Liver (tissue), 9 donors: Measurements from ENCODE around the gene AGBL5. TPM values are rescaled to one million over a fixed set of nuclear protein-coding genes. Genes with fewer than 3 reads are reported as not detected.

Experiments used
- DNase-seq: peaks from one replicate; pipeline ENCODE4 v3.0.0-alpha.2; 2017; ENCODE audit warnings: low spot score
- H3K27ac ChIP-seq, 2 donors: one replicate each; pipeline ENCODE4 v1.7.0; 2013; ENCODE audit warnings: inconsistent platforms in 2 of 2, low read length in 2 of 2, control low read depth in 1 of 2, low read depth in 1 of 2, mild to moderate bottlenecking in 1 of 2
- H3K27me3 ChIP-seq, 4 donors: one replicate each; pipeline versions ENCODE4 v1.6.1 to v1.7.0; 2013; ENCODE audit warnings: low read length in 3 of 4, inconsistent platforms in 1 of 4, mild to moderate bottlenecking in 1 of 4, moderate library complexity in 1 of 4; ENCODE audit not compliant: control insufficient read depth in 4 of 4, insufficient read depth in 4 of 4
- H3K36me3 ChIP-seq, 4 donors: one replicate each; pipeline versions ENCODE4 v1.6.1 to v1.7.0; 2013; ENCODE audit warnings: low read length in 3 of 4, mild to moderate bottlenecking in 3 of 4, low read depth in 1 of 4, moderate library complexity in 1 of 4; ENCODE audit not compliant: control insufficient read depth in 4 of 4, insufficient read depth in 3 of 4
- H3K4me1 ChIP-seq, 4 donors: one replicate each; pipeline versions ENCODE4 v1.6.1 to v1.7.0; 2013; ENCODE audit warnings: low read length in 3 of 4, mild to moderate bottlenecking in 3 of 4, moderate library complexity in 1 of 4; ENCODE audit not compliant: control insufficient read depth in 4 of 4, insufficient read depth in 4 of 4
- H3K4me3 ChIP-seq, 3 donors: one replicate each; pipeline versions ENCODE4 v1.6.1 to v1.7.0; 2013; ENCODE audit warnings: low read length in 3 of 3, control low read depth in 1 of 3, low read depth in 1 of 3, mild to moderate bottlenecking in 1 of 3
- H3K9ac ChIP-seq, 2 donors: one replicate each; pipeline ENCODE4 v1.7.0; 2013; ENCODE audit warnings: low read length in 2 of 2, mild to moderate bottlenecking in 2 of 2, moderate library complexity in 2 of 2, control low read depth in 1 of 2, low read depth in 1 of 2
- H3K9me3 ChIP-seq, 4 donors: one replicate each; pipeline versions ENCODE4 v1.6.1 to v1.7.0; 2013; ENCODE audit warnings: low read length in 3 of 4; ENCODE audit not compliant: control insufficient read depth in 4 of 4
- CTCF ChIP-seq: fragments of 150-350 bp; IDR thresholded peaks from 2 replicates; pipeline ENCODE4 v1.5.1; 2017; ENCODE audit warnings: improper control_type of control experiment, low read depth, low read length; ENCODE audit not compliant: missing input control
- FOXA1 ChIP-seq: IDR thresholded peaks from 2 replicates; pipeline ENCODE4 v1.6.1; 2016; ENCODE audit warnings: antibody characterized with exemption
- FOXA2 ChIP-seq: IDR thresholded peaks from 2 replicates; pipeline ENCODE4 v1.6.1; 2016; ENCODE audit warnings: antibody characterized with exemption
- GABPA ChIP-seq, 2 donors: IDR thresholded peaks in 1 of 2; conservative IDR thresholded peaks in 1 of 2; 2 replicates each; pipeline ENCODE4 v1.6.1; 2016; ENCODE audit warnings: antibody characterized with exemption in 2 of 2, mild to moderate bottlenecking in 1 of 2, moderate library complexity in 1 of 2
- HNF4A ChIP-seq, 2 donors: conservative IDR thresholded peaks; 2 replicates each; pipeline ENCODE4 v1.6.1; 2016; ENCODE audit warnings: antibody characterized with exemption in 2 of 2, mild to moderate bottlenecking in 2 of 2
- HNF4G ChIP-seq: IDR thresholded peaks from 2 replicates; pipeline ENCODE4 v1.6.1; 2016; ENCODE audit warnings: antibody characterized with exemption
- JUND ChIP-seq, 2 donors: IDR thresholded peaks; 2 replicates each; pipeline ENCODE4 v1.6.1; 2016; ENCODE audit warnings: antibody characterized with exemption in 2 of 2
- NR2F2 ChIP-seq: IDR thresholded peaks from 2 replicates; pipeline ENCODE4 v1.6.1; 2016; ENCODE audit warnings: antibody characterized with exemption
- RAD21 ChIP-seq, 2 donors: IDR thresholded peaks; 2 replicates each; pipeline ENCODE4 v1.6.1; 2016; ENCODE audit warnings: antibody characterized with exemption in 2 of 2, mild to moderate bottlenecking in 2 of 2
- REST ChIP-seq: IDR thresholded peaks from 2 replicates; pipeline ENCODE4 v1.6.1; 2016; ENCODE audit warnings: antibody characterized with exemption, mild to moderate bottlenecking
- RXRA ChIP-seq, 2 donors: IDR thresholded peaks; 2 replicates each; pipeline ENCODE4 v1.6.1; 2017 to 2018; ENCODE audit warnings: antibody characterized with exemption in 2 of 2, mild to moderate bottlenecking in 1 of 2
- SP1 ChIP-seq: IDR thresholded peaks from 2 replicates; pipeline ENCODE4 v1.6.1; 2018; ENCODE audit warnings: antibody characterized with exemption, mild to moderate bottlenecking
- TAF1 ChIP-seq: conservative IDR thresholded peaks from 2 replicates; pipeline ENCODE4 v1.6.1; 2016; ENCODE audit warnings: antibody characterized with exemption, mild to moderate bottlenecking
- YY1 ChIP-seq: IDR thresholded peaks from 2 replicates; pipeline ENCODE4 v1.6.1; 2016; ENCODE audit warnings: antibody characterized with exemption, mild to moderate bottlenecking
- WGBS: extraction: QIAGEN DNeasy Blood & Tissue Kit; methylation state at CpG from one replicate; pipeline ENCODE4 v1.1.7; 2013; 5-methylcytosine and 5-hydroxymethylcytosine counted together
- polyA plus RNA-seq, 2 donors: library from polyadenylated mRNA; stranded (reverse) in 1 of 2; unstranded in 1 of 2; fragments of 200-250 nt in 1 of 2; fragments of >200 nt in 1 of 2; fragmentation: Nextera tagmentation in 1 of 2; extraction: Ambion mirVana in 1 of 2; gene quantifications; one replicate each; pipeline versions ENCODE4 v1.2.1 to v1.2.3, GENCODE V29; 2013 to 2015
- total RNA-seq, 2 donors: library from RNA; depleted of rRNA; stranded (reverse); fragments of >200 nt; gene quantifications; one replicate each; pipeline ENCODE4 v1.2.3, GENCODE V29; 2014
- TF ChIP-seq, protein P1 (sequence below): IDR thresholded peaks from 2 replicates; pipeline ENCODE4 v1.6.1; 2016; ENCODE audit warnings: antibody characterized with exemption
- donor health status: healthy.
- donor health status: healthy.
- donor health status: healthy.
- donor health status: healthy.
- donor health status: healthy.

AGBL5 gene
- total and polyA plus RNA-seq, 4 donors, result 3.2 to 9.0 (median 4.8) TPM

DNA sequence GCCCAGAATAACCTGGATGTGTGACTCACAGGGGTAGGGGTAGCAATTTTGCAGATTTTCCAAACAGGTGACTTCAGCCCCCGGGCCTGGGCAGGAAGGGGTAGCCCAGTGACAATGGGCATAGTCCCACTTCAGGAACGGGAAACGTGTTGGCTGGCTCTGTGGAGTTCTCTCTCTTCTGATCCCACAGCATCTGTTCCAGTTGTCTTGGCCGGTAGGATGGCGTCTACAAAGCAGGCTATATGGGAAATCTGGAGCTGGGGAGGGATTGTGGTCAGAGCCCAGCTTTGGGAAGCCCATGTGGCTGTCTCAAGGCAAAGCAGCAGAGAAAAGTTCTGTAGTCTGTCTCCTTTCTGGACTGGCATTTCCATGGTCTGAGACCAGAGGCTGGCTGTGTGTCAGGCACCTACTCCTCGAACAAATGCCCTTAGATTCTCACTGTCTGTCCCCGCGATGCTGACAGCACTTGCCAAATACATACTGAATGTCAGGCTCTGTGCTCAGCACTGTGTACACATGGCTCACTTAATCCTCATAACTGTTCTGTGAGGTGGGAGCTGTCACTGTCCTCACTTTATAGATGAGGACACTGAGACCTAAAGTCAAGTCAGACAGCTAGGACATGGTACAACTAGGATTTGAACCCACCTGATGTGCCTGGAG is 36.6 kb upstream of the AGBL5 start:
- no peak overlapping the region for H3K4me3 ChIP-seq
- peak overlapping the region; percentile 53 to 63 for H3K27ac ChIP-seq
- H3K36me3 ChIP-seq, result no peaks in the 10 kb centered on the region
- TF ChIP-seq FOXA2 (peak; percentile 59), FOXA1 (no peak)
- H3K4me1 ChIP-seq, result peaks cover 26 to 55% (median 42%) of the 10 kb centered on the region in 4 donors
- no peaks in the 10 kb centered on the region for H3K27me3 ChIP-seq
- no peaks in the 10 kb centered on the region for H3K9me3 ChIP-seq
- no peak overlapping the region for H3K9ac ChIP-seq
- WGBS, result 71% methylated on average over 8 of the region's 8 CpGs
- DNase-seq, result no peak

GRCh38 chr2:27016801-27017325 is 34.6 kb upstream of the AGBL5 start:
- Histone ChIP-seq H3K36me3 (no peaks in the 10 kb centered on the region), H3K9ac (no peak overlapping the region), H3K27ac (peak overlapping the region; percentile 4 to 22), H3K27me3 (no peaks in the 10 kb centered on the region), H3K9me3 (no peaks in the 10 kb centered on the region), H3K4me1 (peaks cover 28 to 65% (median 54%) of the 10 kb centered on the region in 4 donors), H3K4me3 (no peak overlapping the region)
- 64% methylated on average over 3 of the region's 3 CpGs for WGBS
- DNase-seq, result peak; percentile 66
- TF ChIP-seq YY1, result no peak
- no peak for TF ChIP-seq REST
- peak; percentile 92 to 95 for TF ChIP-seq RAD21 (IDR thresholded peaks at IDR 0.05)
- TF ChIP-seq RXRA (IDR thresholded peaks at IDR 0.05), result peak in 1 of 2 donors; percentile 25
- peak; percentile 74 for TF ChIP-seq CTCF

- WGBS, result 46% methylated on average over 3 of the region's 3 CpGs
- Histone ChIP-seq H3K4me1 (peaks cover 28 to 65% (median 54%) of the 10 kb centered on the region in 4 donors), H3K9me3 (no peaks in the 10 kb centered on the region), H3K27ac (peak overlapping the region; percentile 34 to 53), H3K27me3 (no peaks in the 10 kb centered on the region), H3K9ac (no peak overlapping the region), H3K4me3 (no peak overlapping the region), H3K36me3 (peaks cover under 1 to 8% (median 5%) of the 10 kb centered on the region in 4 donors)
- DNase-seq, result no peak
- TF ChIP-seq GABPA (IDR thresholded peaks at IDR 0.05 in 1 of 2, conservative IDR thresholded peaks at IDR 0.05 in 1 of 2) (no peak), FOXA2 (peak; percentile 19), SP1 (peak; percentile 88), RXRA (IDR thresholded peaks at IDR 0.05) (peak; percentile 100), HNF4A (conservative IDR thresholded peaks at IDR 0.05) (peak; percentile 92 to 96), YY1 (peak; percentile 75), NR2F2 (peak; percentile 51), TAF1 (no peak), JUND (IDR thresholded peaks at IDR 0.05) (peak in 1 of 2 donors; percentile 55), RAD21 (IDR thresholded peaks at IDR 0.05) (peak; percentile 43 to 66), HNF4G (peak; percentile 68), CTCF (no peak)
- TF ChIP-seq, protein P1, sequence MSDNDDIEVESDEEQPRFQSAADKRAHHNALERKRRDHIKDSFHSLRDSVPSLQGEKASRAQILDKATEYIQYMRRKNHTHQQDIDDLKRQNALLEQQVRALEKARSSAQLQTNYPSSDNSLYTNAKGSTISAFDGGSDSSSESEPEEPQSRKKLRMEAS, result peak; percentile 90
These were observed 33.3 kb upstream of the AGBL5 start for GRCh38 chr2:27018142-27018541.
